Activated T-cell treated with anti-CD3 and anti-CD28 coated beads for 1 hour (primary cell): ENCODE measurements around the gene PCBP3.

Source experiments
- DNase-seq: peaks from one replicate; pipeline ENCODE4 v3.0.0-alpha.2; 2020; ENCODE audit warnings: low read depth

PCBP3 gene

DNA sequence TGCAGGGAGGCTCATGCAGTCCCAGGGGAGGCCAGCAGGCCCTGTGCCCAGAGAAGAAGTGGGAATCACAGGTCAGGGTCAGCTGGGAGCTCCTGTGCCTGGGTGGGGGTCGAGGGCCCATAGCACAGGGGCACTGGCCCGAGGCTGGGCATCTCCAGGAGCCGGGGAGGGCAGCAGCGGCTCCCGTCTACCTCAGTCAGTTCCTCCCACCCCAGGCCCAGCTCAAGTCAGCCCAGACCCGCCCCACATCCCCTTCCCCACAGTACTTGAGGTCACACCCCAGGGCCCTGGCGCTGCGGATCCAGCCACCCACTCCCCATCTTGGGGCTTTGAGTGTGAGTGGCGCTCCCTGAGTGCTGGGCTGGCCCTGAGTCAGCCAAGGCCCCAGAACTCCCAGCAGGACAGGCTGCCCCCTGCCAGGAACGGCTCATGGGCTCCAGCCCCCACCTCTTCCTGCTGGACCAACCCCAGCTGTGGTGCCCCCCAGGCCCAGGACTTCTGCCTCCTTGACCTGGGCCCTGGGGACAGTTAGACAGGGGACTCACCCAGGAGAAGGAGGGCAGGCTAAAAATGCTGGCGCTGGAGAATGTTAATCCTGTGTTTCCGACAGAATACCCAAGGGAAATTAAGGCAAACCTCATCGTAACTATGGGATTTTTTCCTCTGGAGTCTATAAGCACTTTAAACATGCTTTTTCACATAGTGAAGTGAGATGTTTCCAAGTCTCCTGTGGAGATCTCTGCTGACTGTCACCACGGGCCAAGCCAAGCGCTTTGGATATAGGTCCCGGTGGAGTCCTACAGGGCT is 269.3 kb downstream of the PCBP3 start:
- no peak for DNase-seq

DNA sequence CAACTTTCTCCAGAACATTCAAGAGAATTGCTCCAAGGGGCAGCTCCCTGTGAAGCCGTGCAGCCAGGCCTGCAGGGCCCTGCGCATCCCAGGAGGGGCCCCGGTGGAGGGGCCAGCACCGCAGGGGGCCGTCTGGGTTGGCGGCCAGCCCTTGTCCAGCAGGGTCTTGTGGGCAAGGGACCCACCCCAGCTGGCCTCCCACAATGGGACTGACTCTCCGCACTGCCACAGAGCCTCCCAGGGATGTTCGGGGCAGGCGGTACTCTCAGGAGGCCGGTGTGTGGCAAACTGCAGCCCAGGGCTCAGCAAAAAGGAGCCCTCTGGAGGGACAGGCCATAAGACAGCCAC is 269.9 kb downstream of the PCBP3 start:
- no peak for DNase-seq

DNA sequence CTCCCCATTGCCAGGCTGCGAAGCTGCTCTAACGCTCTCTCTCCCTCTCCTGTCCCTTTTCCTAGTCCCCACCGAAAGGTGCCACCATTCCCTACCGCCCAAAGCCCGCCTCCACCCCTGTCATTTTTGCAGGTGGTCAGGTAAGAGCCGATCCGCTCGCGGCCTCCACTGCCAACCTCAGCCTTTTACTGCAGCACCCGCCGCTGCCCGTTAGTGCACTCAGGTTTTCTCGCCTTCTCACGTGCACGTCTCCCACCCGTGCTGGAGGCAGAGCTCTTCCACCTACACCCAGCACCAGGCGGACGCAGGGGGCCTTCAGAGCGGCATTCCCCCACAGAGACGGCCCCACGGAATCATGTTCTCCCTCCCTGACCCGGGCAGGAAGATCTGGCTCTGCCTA is 270.4 kb downstream of the PCBP3 start:
- DNase-seq = no peak

DNA sequence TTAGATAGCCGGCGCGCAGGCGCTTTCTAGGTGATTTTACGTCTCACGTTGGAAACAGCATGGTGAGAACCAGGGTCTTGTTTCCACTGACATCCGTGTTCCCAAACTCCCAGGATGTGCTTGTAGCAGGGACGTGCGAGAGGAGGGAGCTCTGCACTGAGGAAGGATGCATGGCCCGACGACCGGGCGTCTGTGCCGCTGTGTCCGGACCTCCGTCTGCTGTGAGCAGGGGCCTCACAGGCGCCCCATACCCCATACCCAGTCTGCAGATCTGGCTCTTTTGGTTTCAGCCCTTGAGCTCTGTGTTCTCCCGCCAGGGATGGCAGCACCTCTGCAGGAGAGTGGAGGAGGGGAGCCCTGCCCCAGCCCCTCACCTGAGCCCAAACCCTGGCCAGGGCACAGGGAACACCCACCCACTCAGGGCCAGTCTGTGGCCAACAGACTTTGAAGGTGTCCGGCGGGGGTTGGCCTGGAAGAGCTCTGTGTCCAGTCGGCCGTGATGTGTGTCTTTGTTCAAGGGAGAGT is 270.9 kb downstream of the PCBP3 start:
- DNase-seq = no peak

DNA sequence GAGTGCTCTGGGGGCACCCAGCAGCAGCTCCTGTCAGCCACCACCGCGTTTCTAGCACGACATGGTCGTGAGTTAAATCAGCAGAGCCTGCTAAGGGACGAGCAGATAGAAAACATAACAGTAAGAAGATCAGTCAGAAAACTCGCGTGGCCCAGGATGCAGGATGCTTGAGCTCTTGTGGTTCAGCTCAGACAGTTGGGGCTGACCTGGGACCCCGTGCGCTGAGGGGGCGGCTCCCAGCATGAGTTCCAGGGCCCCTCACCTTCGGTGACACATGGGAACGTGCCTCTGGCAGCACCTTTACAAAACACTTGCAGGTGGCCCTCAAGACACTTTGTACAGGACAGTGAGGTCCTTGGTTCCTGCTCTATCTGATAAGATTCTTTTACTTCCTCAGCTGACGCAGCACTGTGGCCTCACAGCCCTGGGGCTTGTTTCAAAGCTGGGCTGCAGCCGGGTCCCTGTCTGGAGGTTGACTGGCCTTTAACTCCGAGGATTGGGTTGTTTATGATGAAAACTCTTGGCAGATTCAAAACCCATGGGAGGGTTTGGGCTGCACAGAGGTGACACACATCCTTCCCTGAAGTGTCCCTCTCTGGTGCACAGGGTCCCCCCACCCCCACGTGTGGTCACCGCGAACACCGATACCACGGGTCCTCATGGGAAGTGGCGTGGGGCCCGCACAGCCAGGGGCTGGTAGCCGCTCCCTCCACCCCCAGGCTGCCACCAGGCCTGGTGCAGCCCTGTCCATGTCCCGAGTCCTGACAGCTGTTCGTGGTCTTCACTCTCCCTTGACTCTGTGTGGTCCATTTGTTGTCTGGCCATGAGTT is 272.7 kb downstream of the PCBP3 start:
- DNase-seq = no peak

DNA sequence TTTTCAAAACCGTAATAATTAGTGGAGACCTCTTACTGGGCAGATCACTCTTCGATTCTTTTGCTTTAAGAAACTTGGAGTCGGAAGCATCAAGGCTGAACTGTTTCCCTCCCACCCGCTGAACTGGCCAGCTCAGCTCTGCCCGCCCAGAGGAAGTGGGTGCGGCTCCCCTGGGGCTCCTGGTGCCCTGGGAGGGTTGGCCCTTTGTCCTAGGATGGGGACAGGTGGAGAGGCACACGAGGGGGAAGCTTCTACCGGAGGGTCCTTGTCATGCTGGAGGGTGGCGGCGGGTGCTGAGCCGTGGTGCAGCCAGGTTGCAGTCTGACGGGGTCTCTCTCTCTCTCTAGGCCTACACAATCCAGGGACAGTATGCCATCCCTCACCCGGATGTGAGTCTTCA is 273.7 kb downstream of the PCBP3 start:
- no peak for DNase-seq

DNA sequence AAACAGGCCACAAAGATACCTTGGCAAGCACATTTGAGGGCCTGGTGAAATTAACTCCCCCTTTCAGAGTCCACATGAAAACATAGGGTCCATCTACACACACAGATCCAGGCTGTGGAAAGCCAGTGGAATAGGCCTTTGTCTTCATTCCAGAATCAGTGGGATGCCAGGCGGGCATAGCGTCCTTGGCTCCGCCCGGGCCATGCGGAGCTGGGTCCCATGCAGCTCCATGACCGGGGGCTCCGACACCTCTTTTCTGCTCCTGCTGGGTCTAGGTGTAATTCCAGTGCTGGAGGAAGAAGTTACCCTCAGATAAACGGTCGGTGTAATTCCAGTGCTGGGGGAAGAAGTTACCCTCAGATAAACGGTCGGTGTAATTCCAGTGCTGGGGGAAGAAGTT is 274.5 kb downstream of the PCBP3 start:
- DNase-seq = no peak

DNA sequence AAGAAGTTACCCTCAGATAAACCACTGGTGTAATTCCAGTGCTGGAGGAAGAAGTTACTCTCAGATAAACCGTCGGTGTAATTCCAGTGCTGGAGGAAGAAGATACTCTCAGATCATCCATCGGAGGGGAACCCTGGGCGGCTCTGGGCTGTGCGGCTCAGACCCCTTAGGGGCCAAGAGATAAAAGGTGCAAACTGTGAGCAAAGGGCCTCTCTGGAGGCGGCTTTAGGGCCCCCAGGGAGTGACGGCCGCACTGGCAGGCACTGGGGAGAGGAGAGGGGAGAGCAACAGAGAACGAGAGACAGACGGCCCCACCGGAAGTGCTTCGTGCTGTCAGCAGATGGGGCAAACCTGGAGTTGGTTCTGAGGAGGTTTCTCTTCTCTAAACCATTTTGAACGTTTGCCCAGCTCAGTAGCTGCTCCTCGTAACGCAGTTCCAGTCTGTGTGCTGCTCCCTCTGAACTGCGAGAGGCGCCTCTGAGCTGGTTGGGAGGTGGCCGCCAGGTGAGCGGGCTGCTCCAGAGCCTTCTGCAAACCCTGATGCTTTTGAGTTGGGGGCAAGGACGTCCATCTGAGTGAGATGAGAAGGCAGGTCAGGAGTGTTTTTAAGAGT is 275.4 kb downstream of the PCBP3 start:
- no peak for DNase-seq

DNA sequence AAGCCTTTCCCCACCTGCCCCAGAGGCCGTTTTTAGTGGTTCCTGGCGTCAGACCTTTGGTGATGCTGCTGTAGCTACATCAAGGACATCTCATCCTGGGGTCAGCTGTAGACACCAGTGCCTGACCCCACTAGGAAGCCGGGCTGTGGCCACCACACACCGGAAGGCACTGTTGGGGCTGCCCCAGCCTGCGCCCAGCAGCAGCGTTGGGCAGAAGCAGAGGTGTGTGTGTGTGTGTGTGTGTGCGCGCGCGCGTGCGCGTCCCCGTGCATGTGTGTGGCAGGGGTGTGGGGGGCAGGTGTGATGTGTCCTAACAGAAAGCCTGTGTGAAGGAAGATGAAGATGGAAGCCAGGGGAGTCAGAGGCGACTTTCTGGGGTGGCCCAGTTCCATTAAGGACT is 276.1 kb downstream of the PCBP3 start:
- no peak for DNase-seq

DNA sequence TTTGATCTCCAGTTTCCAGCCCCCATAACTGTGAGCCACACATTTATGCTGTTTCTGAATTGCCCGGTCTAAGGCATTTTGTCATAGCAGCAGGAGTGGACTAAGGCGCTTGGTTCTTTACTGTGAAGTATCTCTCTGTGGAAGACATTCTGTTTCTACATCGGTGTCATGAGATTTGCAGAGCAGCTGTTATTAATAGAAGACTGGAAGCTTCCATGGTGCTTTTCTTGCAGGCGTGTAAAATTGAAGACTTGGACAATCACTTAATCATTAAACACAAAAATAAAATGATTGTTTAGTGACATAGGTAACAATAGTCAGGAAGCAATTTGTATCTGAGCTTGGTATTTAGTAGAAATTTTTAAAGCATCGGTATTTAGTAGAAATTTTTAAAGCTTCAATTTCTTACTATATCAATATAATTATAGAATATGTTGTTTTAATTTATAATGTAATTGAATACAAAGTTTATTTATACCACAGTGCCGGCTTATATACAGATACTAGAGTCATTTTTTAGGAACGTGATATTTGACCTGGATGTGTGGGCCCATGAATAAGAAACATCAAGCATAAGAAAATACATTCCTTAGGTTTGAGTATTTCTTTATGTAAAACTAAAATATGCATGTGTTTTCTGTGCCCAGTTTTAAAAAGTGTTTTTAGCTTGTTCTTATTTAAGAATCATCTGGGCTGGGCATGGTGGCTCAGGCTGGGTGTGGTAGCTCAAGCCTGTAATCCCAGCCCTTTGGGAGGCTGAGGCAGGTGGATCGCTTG is 277.5 kb downstream of the PCBP3 start:
- no peak for DNase-seq

DNA sequence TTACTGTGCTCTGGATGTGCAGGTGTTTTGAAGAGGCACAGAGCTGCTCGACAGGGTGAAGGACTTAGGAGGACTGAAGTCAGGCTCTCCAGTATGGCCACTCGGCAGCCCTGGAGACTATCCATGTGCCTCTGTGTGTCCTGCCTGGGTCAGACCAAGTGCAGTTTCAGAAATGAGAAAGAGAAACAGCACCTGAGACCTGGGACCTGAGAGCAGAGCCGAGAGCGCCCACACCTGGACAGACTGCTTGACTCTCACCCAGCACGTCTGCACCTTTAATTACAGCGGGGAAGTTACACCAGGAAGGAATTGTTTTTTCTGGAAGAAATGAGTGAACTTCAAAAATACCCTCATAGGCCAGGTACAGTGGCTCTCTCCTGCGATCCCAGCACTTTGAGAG is 278.4 kb downstream of the PCBP3 start:
- no peak for DNase-seq

DNA sequence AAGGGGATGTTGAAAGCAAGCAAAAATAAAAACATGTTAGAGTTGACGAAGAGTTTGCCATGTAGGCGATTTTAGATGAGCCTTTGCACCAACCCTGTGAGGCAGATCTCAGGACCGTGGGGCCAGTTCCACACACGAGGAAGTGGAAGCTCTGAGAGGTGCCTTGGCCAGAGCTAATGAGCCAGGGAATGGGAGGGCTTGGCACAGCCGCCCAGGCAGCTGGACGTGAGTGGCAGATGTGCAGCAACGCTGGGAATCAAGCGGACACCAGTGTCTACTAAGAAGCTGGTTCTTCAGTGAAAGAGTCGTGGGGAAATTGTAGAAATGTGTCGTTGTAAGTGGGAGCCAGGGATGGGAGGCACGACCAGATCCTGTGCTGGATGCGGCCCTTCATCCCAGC is 279.1 kb downstream of the PCBP3 start:
- DNase-seq = no peak

DNA sequence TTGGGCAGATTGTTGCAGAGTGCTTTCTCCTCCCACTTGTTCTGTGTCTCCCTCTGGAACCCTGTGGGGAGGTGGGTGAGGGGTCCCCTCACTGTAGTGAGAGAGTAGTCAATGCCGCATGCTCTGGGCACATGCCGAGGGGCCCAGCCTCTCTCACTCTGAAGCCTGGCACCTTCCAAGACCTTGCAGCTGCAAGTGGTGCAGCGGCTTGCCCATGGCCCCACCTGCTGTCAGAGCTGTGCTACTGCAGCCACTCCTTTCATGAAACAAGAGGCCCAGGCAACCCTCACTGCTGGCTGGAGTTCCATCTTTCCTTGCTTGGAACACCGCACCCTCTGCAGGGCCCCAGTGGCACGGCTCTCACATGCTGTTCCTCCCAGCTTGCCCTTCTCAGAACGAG is 279.6 kb downstream of the PCBP3 start:
- DNase-seq = peak; percentile 54

DNA sequence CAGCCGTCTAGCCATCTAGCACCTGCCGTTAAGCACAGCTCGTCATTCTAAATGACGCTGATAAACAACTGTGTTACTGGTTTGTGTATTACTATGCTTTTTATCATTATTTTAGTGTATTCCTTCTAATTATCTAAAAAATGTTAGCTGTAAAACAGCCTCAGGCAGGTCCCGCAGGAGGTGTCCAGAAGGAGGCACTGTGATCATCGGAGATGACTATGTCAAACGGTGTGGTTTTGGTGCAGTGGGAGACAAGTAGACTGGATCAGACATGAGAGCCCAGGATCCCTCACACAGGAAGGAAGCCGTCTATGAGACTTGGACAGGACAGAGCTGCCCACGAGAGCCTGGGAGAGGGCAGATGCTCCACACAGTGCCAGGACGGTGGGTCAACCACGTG is 282.8 kb downstream of the PCBP3 start:
- DNase-seq = no peak

DNA sequence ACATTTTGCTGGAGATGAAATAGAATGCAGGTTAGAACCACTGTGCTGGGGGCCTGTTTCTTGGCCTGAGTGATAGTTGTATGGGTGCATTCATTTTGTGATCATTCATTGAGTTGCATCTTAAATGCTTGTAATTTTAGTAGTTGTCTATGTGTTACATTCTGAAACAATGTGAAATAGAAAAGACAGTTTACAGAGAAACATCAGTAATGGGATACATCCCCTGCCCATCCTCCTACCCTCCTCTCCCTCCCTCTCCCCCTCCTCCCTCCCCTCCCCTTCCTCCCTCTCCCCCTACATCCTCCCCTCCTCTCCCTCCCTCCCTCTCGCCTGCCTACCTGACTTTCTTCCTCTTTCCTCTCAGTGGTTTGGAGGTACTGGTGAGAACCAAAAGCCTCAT is 283.5 kb downstream of the PCBP3 start:
- DNase-seq = no peak

DNA sequence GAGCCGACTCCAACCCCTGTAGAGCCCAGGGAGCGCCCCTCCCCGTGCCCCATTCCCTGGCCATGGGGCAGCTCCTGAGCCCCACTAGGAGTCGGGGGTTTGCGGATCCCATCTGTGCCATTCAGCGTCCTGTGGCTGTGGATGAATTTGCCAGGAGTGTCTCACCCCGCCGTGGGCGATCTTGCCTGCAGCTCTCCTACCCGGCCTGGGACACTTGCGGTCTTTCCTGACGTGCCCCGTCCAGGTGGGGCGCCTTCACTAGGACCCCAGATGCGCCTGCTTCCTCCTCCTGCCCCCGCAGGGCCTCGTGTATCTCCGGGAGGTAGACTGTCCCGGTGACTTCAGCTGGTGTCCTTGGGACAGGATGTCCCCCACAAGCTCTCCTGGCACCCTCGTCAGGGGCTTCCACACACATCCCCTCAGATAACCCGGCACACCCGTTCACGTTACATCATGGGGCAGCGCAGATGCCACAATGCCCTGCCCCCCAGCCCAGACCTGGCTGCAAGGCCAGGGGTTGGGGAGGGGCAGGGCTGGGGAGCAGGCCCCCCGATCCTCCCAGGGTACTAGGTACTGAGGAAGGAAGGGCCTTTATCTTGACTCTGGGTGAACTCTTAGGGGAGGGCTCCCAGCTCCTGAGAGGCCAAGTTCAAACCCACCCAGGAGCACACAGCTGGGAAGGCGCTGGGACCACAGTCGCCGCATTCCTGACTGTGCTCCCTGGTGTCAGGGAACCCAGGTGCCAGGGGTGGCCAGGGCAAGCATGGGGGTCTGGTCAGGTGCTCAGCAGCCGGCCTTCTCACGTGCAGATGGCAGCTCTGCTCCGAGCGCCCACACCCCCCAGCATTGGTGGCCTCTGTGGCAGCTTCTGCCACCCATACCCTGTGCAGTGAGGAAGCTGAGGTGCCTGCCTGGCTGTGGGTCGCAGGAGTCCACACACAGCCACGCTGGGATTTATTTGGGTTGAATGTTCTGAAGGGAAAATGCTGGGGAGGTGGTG is 284.6 kb downstream of the PCBP3 start:
- no peak for DNase-seq

DNA sequence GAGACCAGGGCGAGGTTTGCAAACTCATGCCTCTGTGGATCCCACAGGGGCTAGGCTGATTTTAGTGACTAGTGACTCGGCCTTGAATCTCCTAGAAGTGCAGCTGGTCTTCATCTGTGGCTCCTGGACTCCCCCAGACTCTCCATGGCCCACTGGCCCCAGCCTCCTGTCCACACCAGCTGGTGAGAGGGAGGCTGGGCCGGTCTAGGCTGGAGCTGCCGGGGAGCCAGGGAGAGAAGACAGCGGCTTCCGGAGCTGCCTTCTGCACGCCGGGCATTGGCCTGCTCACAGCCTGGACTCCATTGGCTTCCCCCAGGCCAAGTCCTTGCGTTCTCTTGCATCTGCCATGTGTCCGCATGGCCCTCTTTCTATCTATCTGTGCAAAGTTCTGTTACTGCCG is 285.9 kb downstream of the PCBP3 start:
- DNase-seq = no peak

DNA sequence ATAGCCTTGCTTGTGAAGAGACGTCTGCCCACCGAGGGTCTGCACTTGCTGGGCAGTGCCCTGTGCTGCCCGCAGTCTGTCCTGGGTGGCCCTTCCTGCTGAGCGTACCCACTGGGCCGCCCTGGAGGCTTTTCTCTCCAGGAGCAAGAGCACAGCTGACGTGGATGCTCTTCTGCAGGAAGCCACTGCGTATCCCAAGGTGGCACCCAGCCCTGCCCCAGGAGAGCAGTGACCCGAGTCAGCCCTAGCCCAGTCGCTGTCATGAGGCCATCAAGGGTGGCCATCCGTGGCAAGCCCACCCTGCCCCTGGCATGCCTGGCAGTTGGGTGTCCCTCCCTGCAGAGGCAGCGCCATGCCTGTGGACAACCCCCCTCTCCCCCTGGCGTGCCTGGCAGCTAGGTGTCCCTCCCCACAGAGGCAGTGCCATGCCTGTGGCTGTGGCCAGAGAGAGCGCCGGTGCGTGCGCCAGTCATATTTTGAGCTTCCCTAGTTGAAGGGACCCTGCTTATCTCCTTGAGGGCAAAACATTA is 286.8 kb downstream of the PCBP3 start:
- no peak for DNase-seq

DNA sequence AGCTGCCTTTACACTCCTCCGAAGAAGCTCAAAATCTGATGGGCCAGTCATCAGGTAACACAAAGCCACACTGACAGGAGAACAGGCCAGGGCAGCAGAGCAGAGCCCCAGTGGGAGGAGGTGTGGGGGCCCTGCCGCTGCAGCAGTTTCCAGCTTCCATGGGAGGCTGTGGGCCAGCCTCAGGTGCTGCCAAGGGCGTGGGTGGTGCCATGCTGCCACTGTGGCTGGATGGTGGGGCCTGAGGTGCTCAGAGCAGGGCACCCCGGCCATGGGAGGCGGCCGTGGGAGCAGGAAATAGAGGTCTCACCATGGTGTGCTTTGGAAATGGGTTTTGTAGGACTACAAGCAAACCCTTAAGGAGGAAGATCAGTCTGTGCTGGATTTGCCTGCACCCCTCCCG is 287.3 kb downstream of the PCBP3 start:
- no peak for DNase-seq

DNA sequence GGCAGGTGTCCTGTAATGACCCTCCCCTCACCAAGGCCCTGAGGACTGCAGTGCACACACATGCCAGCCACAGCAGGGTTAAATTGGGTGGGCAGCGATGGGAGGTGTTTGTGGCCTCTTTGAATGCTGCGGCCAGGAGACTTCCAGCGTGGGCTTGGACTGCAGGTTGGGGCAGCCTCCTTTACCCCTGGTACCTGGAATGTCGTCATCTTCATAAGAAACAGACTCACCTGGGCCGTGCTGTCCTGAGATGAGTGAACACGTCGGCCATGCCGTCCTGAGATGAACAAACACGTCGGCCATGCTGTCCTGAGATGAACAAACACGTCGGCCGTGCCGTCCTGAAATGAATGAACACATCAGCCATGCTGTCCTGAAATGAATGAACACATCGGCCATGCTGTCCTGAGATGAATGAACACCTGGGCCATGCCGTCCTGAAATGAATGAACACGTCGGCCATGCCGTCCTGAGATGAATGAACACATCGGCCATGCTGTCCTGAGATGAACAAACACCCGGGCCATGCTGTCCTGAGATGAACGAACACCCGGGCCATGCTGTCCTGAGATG is 288.0 kb downstream of the PCBP3 start:
- no peak for DNase-seq
